Hepatocyte (in vitro differentiated cells): ENCODE data around the gene PTPN18. TPM values are rescaled to one million over a fixed set of nuclear protein-coding genes. Genes with fewer than 3 reads are reported as not detected.

Source experiments
- DNase-seq: peaks from one replicate; pipeline ENCODE4 v3.0.0-alpha.2; 2016; ENCODE audit warnings: low spot score
- H2AFZ ChIP-seq: fragments of 200-600 bp; sonication (generic); 2 replicates; pipeline ENCODE4 v1.6.0; 2016; ENCODE audit warnings: antibody characterized with exemption, mild to moderate bottlenecking
- H3K27ac ChIP-seq: fragments of 200-600 bp; sonication (generic); 2 replicates; pipeline ENCODE4 v1.5.1; 2016; ENCODE audit warnings: mild to moderate bottlenecking
- H3K27me3 ChIP-seq: fragments of 200-600 bp; sonication (generic); 2 replicates; pipeline ENCODE4 v1.6.1; 2016
- H3K36me3 ChIP-seq: fragments of 200-600 bp; sonication (generic); replicated peaks from 2 replicates; pipeline ENCODE4 v1.5.1; 2016; ENCODE audit warnings: low read depth; ENCODE audit not compliant: insufficient read depth
- H3K4me1 ChIP-seq: fragments of 200-600 bp; sonication (generic); 2 replicates; pipeline ENCODE4 v1.5.1; 2016; ENCODE audit warnings: mild to moderate bottlenecking, moderate library complexity; ENCODE audit not compliant: insufficient read depth
- H3K4me2 ChIP-seq: fragments of 200-600 bp; sonication (generic); 2 replicates; pipeline ENCODE4 v1.6.0; 2016
- H3K4me3 ChIP-seq: fragments of 200-600 bp; sonication (generic); 2 replicates; pipeline ENCODE4 v1.5.1; 2016; ENCODE audit warnings: mild to moderate bottlenecking
- H3K79me2 ChIP-seq: fragments of 200-600 bp; sonication (generic); 2 replicates; pipeline ENCODE4 v1.6.0; 2017; ENCODE audit warnings: mild to moderate bottlenecking
- H3K9me2 ChIP-seq: fragments of 200-600 bp; sonication (generic); replicated peaks from 2 replicates; pipeline ENCODE4 v1.6.0; 2017; ENCODE audit warnings: mild to moderate bottlenecking; ENCODE audit not compliant: insufficient read depth
- H3K9me3 ChIP-seq: fragments of 200-600 bp; sonication (generic); 2 replicates; pipeline ENCODE4 v1.5.1; 2016; ENCODE audit warnings: low read depth, mild to moderate bottlenecking
- H4K20me1 ChIP-seq: fragments of 200-600 bp; sonication (generic); 2 replicates; pipeline ENCODE4 v1.6.0; 2016; ENCODE audit warnings: mild to moderate bottlenecking; ENCODE audit not compliant: insufficient read depth, poor library complexity, severe bottlenecking
- CTCF ChIP-seq: fragments of 200-600 bp; sonication (generic); IDR thresholded peaks from 2 replicates; pipeline ENCODE4 v1.5.1; 2016; ENCODE audit warnings: antibody characterized with exemption, mild to moderate bottlenecking; ENCODE audit not compliant: poor library complexity
- EZH2 ChIP-seq: fragments of 200-600 bp; sonication (generic); IDR thresholded peaks from 2 replicates; pipeline ENCODE4 v1.6.1; 2016; ENCODE audit warnings: antibody characterized with exemption, mild to moderate bottlenecking, borderline replicate concordance
- EZH2phosphoT487 ChIP-seq: fragments of 200-600 bp; sonication (generic); IDR thresholded peaks from one replicate; pipeline ENCODE4 v1.6.1; 2018; ENCODE audit warnings: antibody characterized with exemption, mild to moderate bottlenecking, low read depth, moderate library complexity; ENCODE audit not compliant: unreplicated experiment, severe bottlenecking
- WGBS: methylation state at CpG from one replicate; pipeline ENCODE4 v1.1.6; 2016; ENCODE audit warnings: low lambda C conversion rate; ENCODE audit errors: missing lambda C conversion rate; 5-methylcytosine and 5-hydroxymethylcytosine counted together
- polyA plus RNA-seq: library from polyadenylated mRNA; unstranded; fragments of >200 nt; fragmentation: Nextera tagmentation; extraction: Ambion mirVana; gene quantifications from 2 replicates; pipeline ENCODE4 v1.2.1, GENCODE V29; 2016
- total RNA-seq: library from RNA; depleted of rRNA; stranded (reverse); fragments of >200 nt; gene quantifications from 2 replicates; pipeline ENCODE4 v1.2.3, GENCODE V29; 2014

Gene PTPN18
- total and polyA plus RNA-seq, 2 experiments from 2014 or later: 34.7 to 34.8 TPM

GRCh38 chr2:130338793-130339345, 17.0 kb upstream of the PTPN18 start:
- H3K9me2 ChIP-seq: no peaks in the 10 kb centered on the region
- no peak overlapping the region for H2AFZ ChIP-seq
- no peak overlapping the region for H3K4me2 ChIP-seq
- no peak for DNase-seq
- no peak overlapping the region for H3K4me3 ChIP-seq
- no peaks in the 10 kb centered on the region for H4K20me1 ChIP-seq
- H3K27ac ChIP-seq: no peak overlapping the region
- WGBS: 96% methylated on average over 12 of the region's 12 CpGs
- H3K79me2 ChIP-seq: peaks cover 10% of the 10 kb centered on the region
- H3K4me1 ChIP-seq: peaks cover 12% of the 10 kb centered on the region
- no peaks in the 10 kb centered on the region for H3K27me3 ChIP-seq
- no peaks in the 10 kb centered on the region for H3K36me3 ChIP-seq
- TF ChIP-seq CTCF (no peak), EZH2phosphoT487 (no peak), EZH2 (no peak)
- H3K9me3 ChIP-seq: no peaks in the 10 kb centered on the region

GRCh38 chr2:130339885-130340745, 15.7 kb upstream of the PTPN18 start:
- no peak for TF ChIP-seq EZH2phosphoT487
- Histone ChIP-seq H3K4me2 (no peak overlapping the region), H3K4me1 (peaks cover 14% of the 10 kb centered on the region), H3K9me2 (no peaks in the 10 kb centered on the region), H3K27ac (no peak overlapping the region), H3K4me3 (no peak overlapping the region), H3K79me2 (peaks cover 20% of the 10 kb centered on the region), H3K36me3 (peaks cover 4% of the 10 kb centered on the region), H4K20me1 (no peaks in the 10 kb centered on the region), H3K27me3 (no peaks in the 10 kb centered on the region), H3K9me3 (no peaks in the 10 kb centered on the region), H2AFZ (no peak overlapping the region)
- 93% methylated on average over 10 of the region's 10 CpGs for WGBS
- peak; percentile 6 for DNase-seq

- Histone ChIP-seq H3K4me1 (peaks cover 14% of the 10 kb centered on the region), H3K36me3 (peaks cover 4% of the 10 kb centered on the region), H3K9me2 (no peaks in the 10 kb centered on the region), H3K9me3 (no peaks in the 10 kb centered on the region), H3K4me2 (peak overlapping the region; percentile 73), H3K27me3 (no peaks in the 10 kb centered on the region), H3K79me2 (peaks cover 20% of the 10 kb centered on the region), H2AFZ (peak overlapping the region; percentile 73), H3K4me3 (peak overlapping the region; percentile 60), H3K27ac (peak overlapping the region; percentile 90), H4K20me1 (no peaks in the 10 kb centered on the region)
- TF ChIP-seq CTCF: no peak
- no peak for TF ChIP-seq EZH2
- TF ChIP-seq EZH2phosphoT487: no peak
- DNase-seq: peak; percentile 48
- 2% methylated on average over 21 of the region's 24 CpGs for WGBS
Measured at GRCh38 chr2:130341562-130342019, 14.3 kb upstream of the PTPN18 start.

GRCh38 chr2:130342020-130342532, 13.8 kb upstream of the PTPN18 start:
- Histone ChIP-seq H3K9me2 (no peaks in the 10 kb centered on the region), H2AFZ (peak overlapping the region; percentile 73), H3K4me1 (peaks cover 14% of the 10 kb centered on the region), H3K27ac (peak overlapping the region; percentile 90), H3K9me3 (no peaks in the 10 kb centered on the region), H4K20me1 (no peaks in the 10 kb centered on the region), H3K27me3 (no peaks in the 10 kb centered on the region), H3K36me3 (peaks cover 4% of the 10 kb centered on the region), H3K79me2 (peaks cover 20% of the 10 kb centered on the region), H3K4me3 (peak overlapping the region; percentile 60), H3K4me2 (peak overlapping the region; percentile 73)
- peak; percentile 95 for DNase-seq
- under 1% methylated on average over 24 of the region's 24 CpGs for WGBS
- no peak for TF ChIP-seq CTCF
- no peak for TF ChIP-seq EZH2phosphoT487
- TF ChIP-seq EZH2: no peak
